Adrenal gland (tissue), 12 donors: ENCODE measurements around the gene SDCCAG8. TPM values are rescaled to one million over a fixed set of nuclear protein-coding genes. Genes with fewer than 3 reads are reported as not detected.

ENCODE experiments used
- DNase-seq, 7 donors: peaks; one replicate each; pipeline ENCODE4 v3.0.0-alpha.2; 2019 to 2020
- H3K27ac ChIP-seq, 5 donors: fragments of 200-600 bp; sonication (generic) in 4 of 5; 1 replicate in 3 of 5; 2 replicates in 2 of 5; pipeline versions ENCODE4 v1.5.1 to v1.8.0; 2016 to 2020; ENCODE audit warnings: mild to moderate bottlenecking in 1 of 5
- H3K27me3 ChIP-seq: fragments of 200-600 bp; 2 replicates; pipeline ENCODE4 v1.8.0; 2021
- H3K36me3 ChIP-seq, 2 donors: fragments of 200-600 bp; replicated peaks in 1 of 2; 1 replicate in 1 of 2; 2 replicates in 1 of 2; pipeline versions ENCODE4 v1.5.1 to v1.8.0; 2018 to 2022
- H3K4me1 ChIP-seq, 2 donors: fragments of 200-600 bp; replicated peaks in 1 of 2; 1 replicate in 1 of 2; 2 replicates in 1 of 2; pipeline versions ENCODE4 v1.5.1 to v1.8.0; 2018 to 2021
- H3K4me3 ChIP-seq, 4 donors: fragments of 200-600 bp; sonication (generic) in 3 of 4; one replicate each; pipeline ENCODE4 v1.5.1; 2016 to 2018
- H3K9me3 ChIP-seq, 3 donors: fragments of 200-600 bp; sonication (generic) in 1 of 3; replicated peaks in 1 of 3; 1 replicate in 2 of 3; 2 replicates in 1 of 3; pipeline versions ENCODE4 v1.5.1 to v1.8.0; 2016 to 2021
- POLR2A ChIP-seq, 2 donors: fragments of 450-650 bp; IDR thresholded peaks; one replicate each; pipeline ENCODE4 v1.6.1; 2017; ENCODE audit warnings: antibody characterized with exemption in 2 of 2, mild to moderate bottlenecking in 2 of 2, moderate library complexity in 1 of 2
- WGBS, 4 donors: extraction: QIAGEN DNeasy Blood & Tissue Kit in 2 of 4; methylation state at CpG; one replicate each; pipeline versions ENCODE4 v1.1.5 to v1.1.7; 2013 to 2017; 5-methylcytosine and 5-hydroxymethylcytosine counted together
- intact Hi-C, 2 donors: fragments of 100-400 bp; cut with DNase I; formaldehyde crosslinking; loops; one replicate each; pipeline versions ENCODE4 v1.14.1 to v1.15.0; 2022 to 2023
- polyA plus RNA-seq, 3 donors: library from polyadenylated mRNA; stranded (reverse); fragments of 200-250 nt in 2 of 3; fragments of 350-450 nt in 1 of 3; fragmentation: Illumina TruSeq in 1 of 3; extraction: RNeasy Lipid Tissue Mini Kit (QIAGEN cat#74804) in 1 of 3; gene quantifications; one replicate each; pipeline ENCODE4 v1.2.3, GENCODE V29; 2013 to 2014
- total RNA-seq, 9 donors: library from RNA; depleted of rRNA in 4 of 9; stranded (reverse); fragments of >200 nt in 4 of 9; fragments of 120-200 nt in 1 of 9; fragmentation: NEBNext Ultra II Directional in 1 of 9; extraction: Animal tissue kit (Norgen Biotek cat#: 25700) in 1 of 9; gene quantifications; one replicate each; pipeline versions ENCODE4 v1.1.0 to v1.2.4, GENCODE V29; 2013 to 2023
- TF ChIP-seq, protein P1 (sequence below), 6 experiments: fragments of 450-650 bp in 4 of 6; fragments of 200-600 bp in 2 of 6; sonication (generic) in 1 of 6; IDR thresholded peaks; 1 replicate in 5 of 6; 2 replicates in 1 of 6; pipeline versions ENCODE4 v1.5.1 to v1.8.0; 2016 to 2021; ENCODE audit warnings: antibody characterized with exemption in 6 of 6, mild to moderate bottlenecking in 2 of 6, moderate library complexity in 1 of 6
- donor health status: healthy with polysubstance abuse.
- donor health status: Bipolar disorder and iron deficiency.
- donor health status: DM: yes; HTN: yes; CAD: no.
- donor health status: DM: no; HTN: no; CAD: no.
- donor health status: DM: no; HTN: no; CAD: no.
- donor health status: DM: yes; HTN: yes; CAD: no.

The SDCCAG8 gene
- total and polyA plus RNA-seq, 12 donors: 22.5 to 60.9 (median 44.1) TPM

DNA sequence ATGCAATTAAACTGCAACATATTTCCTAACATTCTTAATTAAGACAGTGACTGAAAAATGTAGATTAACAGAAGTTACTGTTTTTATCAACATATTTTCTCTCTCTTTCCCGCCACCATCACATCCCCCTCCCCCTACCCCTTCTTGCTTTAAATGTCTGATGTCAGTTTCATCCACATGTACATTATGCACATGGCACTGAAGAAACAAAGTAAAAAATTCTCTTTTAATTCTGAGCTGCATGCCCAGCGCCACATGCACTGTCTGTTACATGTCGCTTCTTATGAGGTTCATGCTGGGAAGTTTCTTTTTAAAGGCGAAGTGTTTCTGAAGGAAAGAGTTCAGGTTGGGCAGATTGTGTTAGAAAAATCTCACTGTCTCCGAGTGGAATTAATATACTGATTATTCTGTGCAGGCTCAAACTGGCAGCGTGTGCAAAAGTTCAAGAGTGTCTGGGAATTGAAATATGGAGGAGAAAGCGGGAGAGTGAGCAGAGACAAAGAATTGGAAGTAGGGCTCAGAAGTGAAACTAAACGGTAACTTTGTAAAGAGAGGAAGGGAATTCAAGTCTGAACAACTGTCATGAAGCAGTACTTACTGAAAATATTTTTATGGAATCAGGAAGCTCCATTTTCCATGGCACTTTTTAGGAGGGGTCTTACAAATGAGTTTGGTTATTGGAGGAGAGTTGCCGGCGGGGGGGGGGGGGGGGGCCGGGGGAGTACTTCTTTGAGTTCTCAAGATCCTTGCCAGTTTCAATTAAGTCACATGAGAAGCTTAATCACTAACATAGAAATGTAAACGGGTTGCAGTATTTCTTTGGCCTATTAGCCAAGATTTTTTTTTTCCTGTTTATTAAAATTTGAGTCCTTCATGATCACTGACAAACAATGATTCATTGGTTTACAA, 217.6 kb downstream of the SDCCAG8 start:
- intact Hi-C loops: no loop called here
- peaks cover 10 to 29% of the 10 kb centered on the region in 2 donors for H3K4me1 ChIP-seq
- DNase-seq: no peak
- WGBS, 4 donors: 15 to 26% (median 23%) methylated on average over 10 to 12 of the region's 12 CpGs
- H3K36me3 ChIP-seq: no peaks in the 10 kb centered on the region
- TF ChIP-seq, protein P1, sequence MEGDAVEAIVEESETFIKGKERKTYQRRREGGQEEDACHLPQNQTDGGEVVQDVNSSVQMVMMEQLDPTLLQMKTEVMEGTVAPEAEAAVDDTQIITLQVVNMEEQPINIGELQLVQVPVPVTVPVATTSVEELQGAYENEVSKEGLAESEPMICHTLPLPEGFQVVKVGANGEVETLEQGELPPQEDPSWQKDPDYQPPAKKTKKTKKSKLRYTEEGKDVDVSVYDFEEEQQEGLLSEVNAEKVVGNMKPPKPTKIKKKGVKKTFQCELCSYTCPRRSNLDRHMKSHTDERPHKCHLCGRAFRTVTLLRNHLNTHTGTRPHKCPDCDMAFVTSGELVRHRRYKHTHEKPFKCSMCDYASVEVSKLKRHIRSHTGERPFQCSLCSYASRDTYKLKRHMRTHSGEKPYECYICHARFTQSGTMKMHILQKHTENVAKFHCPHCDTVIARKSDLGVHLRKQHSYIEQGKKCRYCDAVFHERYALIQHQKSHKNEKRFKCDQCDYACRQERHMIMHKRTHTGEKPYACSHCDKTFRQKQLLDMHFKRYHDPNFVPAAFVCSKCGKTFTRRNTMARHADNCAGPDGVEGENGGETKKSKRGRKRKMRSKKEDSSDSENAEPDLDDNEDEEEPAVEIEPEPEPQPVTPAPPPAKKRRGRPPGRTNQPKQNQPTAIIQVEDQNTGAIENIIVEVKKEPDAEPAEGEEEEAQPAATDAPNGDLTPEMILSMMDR (IDR thresholded peaks at IDR 0.05): no peak
- no peak for TF ChIP-seq POLR2A (IDR thresholded peaks at IDR 0.05)
- peak overlapping the region in 3 of 4 donors; percentile 28 to 50 (median 29) for H3K4me3 ChIP-seq
- H3K9me3 ChIP-seq: no peaks in the 10 kb centered on the region
- peak overlapping the region in 1 of 5 donors; percentile 24 for H3K27ac ChIP-seq
- no peaks in the 10 kb centered on the region for H3K27me3 ChIP-seq

DNA sequence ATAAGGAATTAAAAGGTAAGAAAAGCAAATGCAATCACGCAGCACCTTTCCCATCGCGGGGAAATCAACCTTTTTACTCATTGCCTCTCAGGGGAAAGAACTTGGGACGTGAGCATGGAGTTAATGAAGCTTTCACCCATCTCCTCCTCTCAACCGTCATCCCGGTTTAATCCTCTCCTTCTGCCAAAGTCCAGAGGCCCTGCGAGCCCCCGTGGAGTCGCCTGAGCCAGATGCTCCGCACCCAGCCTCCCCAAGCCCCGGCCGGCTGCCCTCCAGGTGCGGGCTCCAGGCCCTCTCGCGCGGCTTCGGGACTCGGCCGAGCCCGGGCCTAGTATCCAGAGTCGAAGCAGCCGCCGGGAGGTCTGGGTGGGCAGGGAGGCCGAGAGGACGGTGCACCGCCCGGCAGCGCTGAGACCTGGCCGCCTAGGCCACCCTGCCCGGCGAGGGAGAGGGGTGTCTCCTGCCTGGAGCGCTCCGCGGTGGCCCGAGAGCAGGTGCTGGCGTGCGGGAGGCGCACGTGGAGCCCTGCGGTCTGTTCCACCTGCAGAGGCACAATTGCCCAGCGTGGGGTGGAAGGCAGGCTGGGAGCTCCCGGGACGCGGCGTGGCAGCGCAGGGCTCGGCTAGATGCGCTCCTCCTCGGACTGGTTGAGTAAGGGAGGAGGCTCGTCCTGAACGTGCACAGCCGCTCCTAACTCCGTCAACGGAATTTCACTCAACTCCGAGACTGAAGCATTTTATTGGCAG, 218.5 kb downstream of the SDCCAG8 start:
- Histone ChIP-seq H3K4me3 (no peak overlapping the region), H3K27me3 (no peaks in the 10 kb centered on the region), H3K9me3 (no peaks in the 10 kb centered on the region), H3K4me1 (peaks cover 10 to 23% of the 10 kb centered on the region in 2 donors), H3K27ac (no peak overlapping the region), H3K36me3 (no peaks in the 10 kb centered on the region)
- TF ChIP-seq POLR2A (IDR thresholded peaks at IDR 0.05): no peak
- TF ChIP-seq, protein P1 (IDR thresholded peaks at IDR 0.05): no peak
- no peak for DNase-seq
- intact Hi-C loops: no loop called here
- 83 to 92% (median 90%) methylated on average over 36 to 55 of the region's 55 CpGs for WGBS, 4 donors

DNA sequence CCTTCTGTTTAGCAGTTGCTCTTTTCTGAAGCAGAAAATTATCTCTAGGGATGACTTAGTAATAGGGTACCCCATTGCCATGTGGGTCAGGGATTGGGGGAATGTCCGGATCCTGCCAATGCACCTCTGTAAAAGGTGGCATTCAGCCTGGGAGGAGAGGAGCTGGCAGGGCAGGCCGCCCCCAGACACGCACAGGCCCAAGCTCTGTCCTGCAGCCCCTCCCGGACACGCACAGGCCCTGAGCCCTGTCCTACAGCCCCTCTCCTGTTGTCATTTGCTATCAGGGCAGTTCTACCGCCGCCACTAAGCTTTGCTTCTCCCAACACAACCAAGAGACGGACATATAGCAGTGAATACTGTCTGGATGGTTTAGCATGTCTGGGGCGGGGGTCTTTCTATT, 219.1 kb downstream of the SDCCAG8 start:
- Histone ChIP-seq H3K4me1 (peaks cover 10 to 23% of the 10 kb centered on the region in 2 donors), H3K27ac (no peak overlapping the region), H3K36me3 (no peaks in the 10 kb centered on the region), H3K27me3 (no peaks in the 10 kb centered on the region), H3K9me3 (no peaks in the 10 kb centered on the region), H3K4me3 (no peak overlapping the region)
- WGBS, 4 donors: 93 to 98% (median 96%) methylated on average over 9 of the region's 9 CpGs
- TF ChIP-seq, protein P1 (IDR thresholded peaks at IDR 0.05): no peak
- no peak for TF ChIP-seq POLR2A (IDR thresholded peaks at IDR 0.05)
- no peak for DNase-seq
- intact Hi-C loops: no loop called here

DNA sequence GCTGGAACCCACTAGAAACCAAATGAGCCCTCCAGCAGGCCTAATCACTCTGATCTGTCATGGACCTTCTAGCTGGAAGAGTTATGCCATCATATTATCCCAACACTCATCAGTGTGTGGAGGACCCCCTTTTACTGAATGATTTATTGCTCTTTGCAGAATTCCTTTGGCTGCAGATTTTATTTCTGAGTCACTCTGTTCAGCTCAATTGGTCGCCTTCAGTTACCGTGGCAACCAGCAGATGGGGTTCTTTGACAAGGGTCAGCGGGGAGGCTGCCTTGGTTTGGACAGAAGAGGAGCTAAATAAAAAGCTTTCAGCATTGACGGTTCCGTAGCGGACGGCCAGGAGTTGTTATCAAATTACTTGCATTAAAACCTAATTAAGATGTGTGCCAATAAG, 220.1 kb downstream of the SDCCAG8 start:
- Histone ChIP-seq H3K27ac (no peak overlapping the region), H3K27me3 (no peaks in the 10 kb centered on the region), H3K4me1 (peaks cover 10 to 23% of the 10 kb centered on the region in 2 donors), H3K36me3 (no peaks in the 10 kb centered on the region), H3K9me3 (no peaks in the 10 kb centered on the region), H3K4me3 (no peak overlapping the region)
- whole genome bisulfite sequencing, 4 donors: 91 to 94% (median 93%) methylated on average over 7 of the region's 7 CpGs
- DNase-seq: no peak
- intact Hi-C loops: no loop called here
- TF ChIP-seq, protein P1 (IDR thresholded peaks at IDR 0.05): no peak
